ENCODE results near the gene SRPRB.

Gene SRPRB

GRCh38 chr3:133805702-133806475 lies at the start of gene SRPRB:
Gene SRPRB (plus strand): TSS chr3:133805815. CDS start chr3:133805849, 34 bp downstream.
- peak; percentile 97 for DNase-seq

GRCh38 chr3:133756716-133757694 lies 48.6 kb upstream of the SRPRB start:
- no peak for DNase-seq

DNA sequence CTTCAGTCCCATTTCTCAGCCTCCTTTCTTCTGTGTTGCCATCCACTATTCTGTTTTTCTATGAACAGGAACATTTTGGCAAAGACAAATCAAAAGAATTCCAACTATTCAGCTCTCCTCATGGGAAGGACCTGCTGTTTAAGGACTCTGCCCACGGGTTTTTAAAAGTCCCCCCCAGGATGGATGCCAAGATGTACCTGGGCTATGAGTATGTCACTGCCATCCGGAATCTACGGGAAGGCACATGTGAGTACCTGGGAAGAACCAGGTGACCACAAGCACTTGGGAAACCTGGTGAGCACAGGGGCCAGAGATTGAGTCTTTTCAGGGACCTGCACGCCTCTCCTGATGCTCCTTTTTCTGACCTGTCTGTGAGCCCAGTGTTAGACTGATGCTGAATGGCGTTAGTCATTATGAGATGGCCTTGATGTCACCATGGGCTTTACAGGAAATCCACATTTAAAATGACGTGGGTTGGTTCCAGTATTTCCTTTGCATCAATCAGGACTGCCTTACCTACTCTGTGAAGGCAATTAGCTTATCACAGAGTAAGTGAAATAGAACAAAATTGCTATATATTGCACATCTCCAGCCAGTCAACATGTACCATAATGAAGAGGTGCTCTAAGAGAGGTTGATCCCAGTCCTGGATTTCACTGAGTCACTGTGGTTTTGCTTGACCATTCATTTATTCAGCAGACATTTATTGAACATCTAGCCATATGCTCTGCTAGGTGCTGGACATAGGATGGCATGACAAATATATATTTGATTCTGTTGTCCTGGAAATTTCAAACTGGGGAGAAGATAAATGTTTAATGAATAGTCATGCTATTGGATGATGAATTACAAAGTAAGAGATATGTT lies 47.7 kb upstream of the SRPRB start:
- DNase-seq = no peak

DNA sequence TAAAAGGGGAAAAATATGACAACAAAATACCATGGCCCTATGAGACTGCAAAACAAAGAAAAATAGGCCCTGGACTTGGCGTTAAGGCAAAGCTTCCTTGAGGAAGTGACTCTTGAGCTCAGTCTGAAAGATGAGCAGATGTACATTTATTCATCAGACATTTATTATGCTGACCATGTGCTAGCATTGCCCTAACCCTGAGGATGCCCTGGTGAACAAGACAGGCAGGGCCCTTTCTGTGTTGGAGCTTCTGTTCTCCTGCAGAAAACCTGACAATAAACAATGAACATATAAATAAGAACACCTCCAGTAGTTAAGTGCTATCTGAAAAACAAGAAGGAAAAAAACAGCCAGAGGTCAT lies 47.1 kb upstream of the SRPRB start:
- no peak for DNase-seq

- no peak for DNase-seq
Measured at GRCh38 chr3:133758964-133759739, 46.5 kb upstream of the SRPRB start.

DNA sequence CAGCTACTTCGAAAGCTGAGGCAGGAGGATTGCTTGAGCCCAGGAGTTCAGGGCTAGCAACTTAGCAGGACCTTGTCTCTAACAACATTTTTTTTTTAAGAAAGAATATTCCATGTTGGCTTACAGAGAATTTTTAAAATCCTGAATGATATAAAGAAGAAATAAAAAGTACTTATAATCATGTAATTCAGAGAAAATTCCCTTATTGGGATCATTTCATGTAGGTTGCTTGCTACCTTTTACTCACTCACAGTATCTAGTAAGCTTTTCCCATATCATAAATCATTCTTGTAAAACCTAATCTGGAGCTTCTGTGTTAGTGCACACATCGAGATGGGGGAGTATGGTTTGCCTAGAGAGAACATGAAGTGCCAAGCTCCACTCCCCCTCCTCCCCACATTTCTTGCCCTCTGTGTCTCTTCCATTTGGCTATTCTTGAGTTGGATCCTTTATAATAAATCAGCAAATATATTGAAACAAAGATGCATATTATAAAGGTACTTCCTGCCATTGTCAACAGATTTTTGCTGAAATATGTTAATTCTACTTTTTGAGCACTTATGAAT lies 45.8 kb upstream of the SRPRB start:
- no peak for DNase-seq

DNA sequence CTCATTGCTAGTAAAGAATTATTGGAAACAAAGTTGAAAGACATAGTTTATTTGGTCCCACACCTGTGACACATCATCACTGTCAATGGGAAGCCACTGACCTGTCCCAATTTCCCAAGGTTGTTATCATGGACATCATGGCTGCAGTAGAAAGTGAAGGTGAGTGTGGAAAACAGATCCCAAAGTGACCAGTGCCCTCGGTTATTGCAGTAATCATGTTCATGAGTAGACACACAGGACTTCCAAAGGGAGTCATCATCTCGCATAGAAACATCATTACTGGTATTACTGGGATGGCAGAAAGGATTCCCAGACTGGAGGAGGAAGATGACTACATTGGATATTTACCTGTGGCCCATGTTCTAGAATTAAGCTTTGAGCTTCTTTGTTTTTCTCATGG lies 44.7 kb upstream of the SRPRB start:
- no peak for DNase-seq

- DNase-seq = no peak
Measured at GRCh38 chr3:133761605-133762484, 43.8 kb upstream of the SRPRB start.

DNA sequence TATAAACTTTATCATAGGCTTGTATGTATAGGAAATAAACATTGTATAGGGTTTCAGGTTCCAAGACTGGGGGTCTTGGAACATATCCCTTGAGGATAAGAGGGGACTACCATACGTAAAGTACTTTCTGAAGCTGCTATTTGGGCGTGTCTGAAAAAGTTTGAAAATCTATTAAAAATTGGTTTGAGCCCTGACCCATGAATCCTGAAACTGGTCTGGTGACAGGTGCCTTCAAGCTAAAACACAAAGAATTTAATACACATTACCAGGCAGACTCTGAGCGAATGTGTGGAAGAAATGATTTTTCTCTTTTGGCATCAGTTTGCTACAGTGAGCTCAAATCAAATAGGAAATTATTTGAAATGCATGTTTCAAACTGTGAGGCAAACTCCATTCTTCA lies 43.1 kb upstream of the SRPRB start:
- DNase-seq = no peak

DNA sequence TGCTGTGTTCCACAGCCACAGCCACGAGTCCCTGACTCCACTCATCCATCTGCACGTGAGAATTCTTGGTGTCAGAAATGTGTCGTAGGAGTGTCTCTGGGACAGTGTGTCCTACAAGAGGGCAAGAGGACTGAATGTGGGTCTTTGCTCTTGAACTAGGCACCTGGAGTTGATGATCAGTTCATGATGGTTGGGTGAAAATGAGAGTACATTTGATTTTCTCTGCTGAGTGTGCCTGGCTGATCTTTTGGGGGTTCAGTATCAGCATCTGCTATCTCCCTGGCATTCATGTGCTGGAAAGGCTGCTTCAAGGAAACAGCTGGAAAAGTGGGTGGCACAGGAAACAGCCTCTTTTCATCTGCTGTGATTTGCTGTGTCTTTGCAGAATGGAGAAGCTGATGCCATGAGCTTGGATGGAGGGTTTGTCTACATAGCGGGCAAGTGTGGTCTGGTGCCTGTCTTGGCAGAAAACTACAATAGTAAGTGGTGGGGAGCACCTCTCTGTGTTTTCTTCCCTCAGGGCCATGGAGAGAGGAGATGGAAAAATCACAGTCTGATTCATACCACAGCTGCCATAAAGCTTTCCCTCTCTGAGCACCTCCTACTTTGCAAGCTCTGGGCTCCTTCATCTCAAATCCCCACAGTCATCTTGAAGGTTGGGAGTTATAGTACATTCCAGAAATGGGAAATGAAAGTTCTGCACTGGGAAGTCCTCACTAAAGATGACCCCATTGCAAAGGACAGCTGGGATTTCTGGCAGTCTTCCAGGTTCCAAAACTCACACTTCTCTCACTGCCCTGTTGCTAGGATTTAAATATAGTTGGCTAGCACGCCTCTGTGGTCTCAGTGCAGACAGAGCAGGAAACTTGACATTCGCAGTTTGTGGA lies 41.6 kb upstream of the SRPRB start:
- DNase-seq = no peak

GRCh38 chr3:133765256-133765655 lies 40.4 kb upstream of the SRPRB start:
- DNase-seq = no peak

- DNase-seq = no peak
Measured at GRCh38 chr3:133767607-133768006, 38.0 kb upstream of the SRPRB start.

- no peak for DNase-seq
Measured at GRCh38 chr3:133769536-133769935, 36.1 kb upstream of the SRPRB start.

DNA sequence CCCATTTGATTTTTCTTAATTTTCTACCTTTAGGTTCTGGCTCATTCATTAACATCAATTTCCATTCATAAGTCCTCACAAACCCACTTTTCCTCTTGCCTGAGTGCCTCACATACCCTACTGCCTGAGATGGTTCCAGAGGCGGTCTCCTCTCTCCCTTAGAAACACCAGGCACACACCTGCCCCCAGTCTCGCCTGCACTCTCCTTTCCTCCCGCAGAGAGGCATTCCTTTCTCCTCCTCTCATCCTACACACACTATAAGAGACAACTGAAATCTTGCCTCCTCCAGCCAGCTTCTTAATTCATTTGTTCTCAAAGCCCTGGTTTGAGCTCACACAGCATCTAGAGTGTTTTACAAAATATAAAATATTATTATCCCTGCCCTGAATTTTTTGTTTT lies 31.9 kb upstream of the SRPRB start:
- DNase-seq = no peak

DNA sequence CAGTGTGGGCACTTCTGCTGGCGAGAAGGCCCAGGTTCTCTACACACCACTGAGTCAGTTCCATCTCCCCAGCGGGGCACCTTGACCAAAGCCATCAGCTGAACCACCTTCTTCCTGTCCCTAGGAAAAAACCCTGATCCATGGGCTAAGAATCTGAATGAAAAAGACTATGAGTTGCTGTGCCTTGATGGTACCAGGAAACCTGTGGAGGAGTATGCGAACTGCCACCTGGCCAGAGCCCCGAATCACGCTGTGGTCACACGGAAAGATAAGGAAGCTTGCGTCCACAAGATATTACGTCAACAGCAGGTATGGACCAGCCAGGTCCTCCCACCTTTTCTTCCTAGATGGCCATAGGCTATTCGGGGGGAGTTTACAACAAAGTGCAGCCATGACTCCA lies 30.3 kb upstream of the SRPRB start:
- no peak for DNase-seq

DNA sequence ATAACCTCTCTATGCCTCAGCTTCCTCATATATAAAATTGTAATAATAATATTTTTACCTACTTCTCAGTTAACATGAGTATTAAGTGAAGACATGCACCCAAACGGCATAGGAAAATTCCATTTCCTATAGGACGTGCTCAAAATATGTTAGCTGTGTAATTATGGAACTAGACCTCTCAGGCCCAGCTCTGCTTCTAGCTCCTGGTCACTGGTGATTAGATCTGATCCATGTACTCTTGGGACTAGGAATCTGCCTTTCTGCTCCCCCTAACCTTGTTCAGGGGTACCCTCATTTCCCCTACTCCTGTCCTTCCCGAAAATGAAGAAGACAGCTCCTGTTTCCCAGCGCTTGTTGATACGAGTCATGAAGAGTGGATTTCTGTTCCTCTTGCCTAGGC lies 29.8 kb upstream of the SRPRB start:
- no peak for DNase-seq

DNA sequence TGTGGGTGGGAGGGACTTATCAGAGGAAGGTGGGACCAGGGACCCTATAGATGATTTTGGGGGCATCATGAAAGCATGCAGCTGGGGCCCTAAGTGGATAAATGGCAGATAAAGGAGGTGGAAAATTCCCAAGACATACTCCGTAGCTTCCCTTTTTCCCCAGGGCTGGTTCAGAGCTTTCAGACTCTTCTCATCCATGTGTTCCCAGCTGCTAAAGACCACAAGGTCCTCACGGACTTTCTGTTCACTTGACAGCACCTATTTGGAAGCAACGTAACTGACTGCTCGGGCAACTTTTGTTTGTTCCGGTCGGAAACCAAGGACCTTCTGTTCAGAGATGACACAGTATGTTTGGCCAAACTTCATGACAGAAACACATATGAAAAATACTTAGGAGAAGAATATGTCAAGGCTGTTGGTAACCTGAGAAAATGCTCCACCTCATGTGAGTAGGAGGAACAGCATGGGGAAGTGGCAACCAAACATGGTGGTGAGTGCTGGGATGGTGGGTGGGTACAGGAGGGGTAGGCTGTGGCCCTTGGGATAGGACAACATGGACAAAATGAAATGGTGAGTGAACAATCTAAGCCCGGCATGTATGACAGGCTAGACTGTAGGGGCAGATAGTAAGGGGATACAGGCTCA lies 28.7 kb upstream of the SRPRB start:
- DNase-seq = no peak

- DNase-seq = no peak
Measured at GRCh38 chr3:133777807-133778568, 27.6 kb upstream of the SRPRB start.
